ENCODE results near the gene PDSS2.

Gene PDSS2

DNA sequence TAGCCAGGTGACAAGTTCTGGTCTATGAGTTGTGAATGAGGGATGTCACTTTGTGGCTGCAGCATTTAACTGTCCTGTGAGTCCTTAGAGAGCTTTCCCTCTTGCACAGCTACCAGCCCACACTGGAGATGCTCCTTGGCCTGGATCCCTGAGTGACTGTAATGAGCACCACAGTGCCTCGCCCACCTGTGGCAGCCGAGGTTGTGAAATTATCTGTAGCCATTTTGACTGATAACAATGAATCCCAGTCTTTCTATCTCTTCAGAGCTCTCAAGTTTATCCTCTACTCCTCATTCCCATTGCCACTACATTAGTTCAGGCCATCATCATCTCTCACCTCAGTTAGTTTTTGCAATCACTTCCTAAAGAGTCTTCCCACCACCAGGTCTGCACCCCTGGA is 302.7 kb downstream of the PDSS2 start:
- TF ChIP-seq GATA2 (IDR thresholded peaks at IDR 0.05; ENCODE audit: low read depth, low read length) (no peak), GATA3 (IDR thresholded peaks at IDR 0.05; ENCODE audit: low read depth, low read length) (no peak)

DNA sequence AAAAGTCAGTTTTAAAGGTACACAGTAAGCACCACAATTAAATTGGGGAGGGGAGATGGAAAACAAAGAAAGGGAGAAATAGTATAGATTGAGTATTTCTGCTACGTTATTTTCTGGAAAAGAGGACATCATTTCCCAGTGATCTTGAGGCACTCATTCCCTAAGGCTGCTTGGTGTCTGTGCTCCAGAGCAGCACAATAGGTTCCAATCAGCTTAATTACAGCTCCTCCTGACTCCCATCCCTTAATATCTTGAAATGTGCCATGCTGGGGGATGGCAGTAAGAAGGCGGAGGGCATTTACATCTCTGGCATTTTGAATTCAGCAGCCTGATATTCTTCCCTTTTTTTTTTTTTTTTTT is 304.6 kb downstream of the PDSS2 start:
- TF ChIP-seq GATA3 (IDR thresholded peaks at IDR 0.05; ENCODE audit: low read depth, low read length) (no peak), GATA2 (IDR thresholded peaks at IDR 0.05; ENCODE audit: low read depth, low read length) (no peak)

DNA sequence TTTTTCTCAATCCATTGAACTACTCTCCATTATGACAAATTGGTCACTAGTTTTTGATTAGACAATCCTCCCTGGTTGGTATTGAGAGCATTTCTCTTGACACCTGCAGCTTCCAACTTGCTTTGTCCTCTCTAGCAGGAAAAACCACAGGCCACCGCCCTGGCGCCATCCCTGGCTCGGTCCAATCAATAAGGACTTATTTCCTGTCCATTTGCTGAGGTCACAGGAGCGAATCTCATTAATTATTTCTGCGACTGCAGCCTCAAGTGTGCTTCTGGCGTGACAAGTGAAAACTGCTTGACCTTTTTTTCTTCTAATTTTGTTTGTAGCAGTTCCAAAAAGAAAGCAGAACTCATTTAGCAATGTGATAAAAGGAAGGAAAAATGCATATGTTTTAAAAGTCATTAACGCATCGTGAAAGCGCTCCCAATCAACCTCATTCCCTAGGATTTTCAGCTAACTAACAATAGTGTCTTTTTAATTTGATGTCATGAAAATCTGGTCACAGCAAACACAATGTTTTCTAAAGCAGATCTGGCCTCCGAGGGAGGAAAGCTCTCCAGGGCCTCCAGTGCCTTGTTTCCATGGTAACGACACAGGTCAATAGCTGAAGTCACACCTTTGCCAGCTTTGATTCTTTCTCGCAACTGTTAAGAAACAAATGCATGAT is 305.1 kb downstream of the PDSS2 start:
- TF ChIP-seq GATA2 (IDR thresholded peaks at IDR 0.05; ENCODE audit: low read depth, low read length) (no peak), GATA3 (IDR thresholded peaks at IDR 0.05; ENCODE audit: low read depth, low read length) (no peak)

- TF ChIP-seq GATA3 (IDR thresholded peaks at IDR 0.05; ENCODE audit: low read depth, low read length), result no peak
- TF ChIP-seq GATA2 (IDR thresholded peaks at IDR 0.05; ENCODE audit: low read depth, low read length), result no peak
Observed at GRCh38 chr6:107152638-107153430, 306.5 kb downstream of the PDSS2 start.

- TF ChIP-seq GATA2 (IDR thresholded peaks at IDR 0.05; ENCODE audit: low read depth, low read length) (no peak), GATA3 (IDR thresholded peaks at IDR 0.05; ENCODE audit: low read depth, low read length) (no peak)
Observed at GRCh38 chr6:107144666-107145065, 314.7 kb downstream of the PDSS2 start.

DNA sequence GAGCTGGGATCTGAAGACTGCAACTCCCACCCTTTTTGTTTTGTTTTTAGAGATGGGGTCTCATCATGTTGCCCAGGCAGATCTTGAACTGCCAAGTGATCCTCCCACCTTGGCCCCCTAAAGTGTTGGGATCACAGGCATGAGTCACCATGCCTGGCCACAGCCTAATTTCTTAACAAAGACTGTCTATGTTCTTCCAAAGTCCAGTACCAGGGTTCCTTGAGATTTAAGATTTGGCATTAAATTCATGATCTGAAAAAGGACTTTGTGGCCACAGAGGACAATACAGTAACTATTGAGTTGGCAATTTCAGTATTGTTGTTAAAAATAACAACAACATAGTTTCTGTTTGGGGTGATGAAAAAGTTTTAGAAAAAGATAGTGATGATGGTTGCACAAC is 315.4 kb downstream of the PDSS2 start:
- no peak for TF ChIP-seq GATA2 (IDR thresholded peaks at IDR 0.05; ENCODE audit: low read depth, low read length)
- TF ChIP-seq GATA3 (IDR thresholded peaks at IDR 0.05; ENCODE audit: low read depth, low read length), result no peak

DNA sequence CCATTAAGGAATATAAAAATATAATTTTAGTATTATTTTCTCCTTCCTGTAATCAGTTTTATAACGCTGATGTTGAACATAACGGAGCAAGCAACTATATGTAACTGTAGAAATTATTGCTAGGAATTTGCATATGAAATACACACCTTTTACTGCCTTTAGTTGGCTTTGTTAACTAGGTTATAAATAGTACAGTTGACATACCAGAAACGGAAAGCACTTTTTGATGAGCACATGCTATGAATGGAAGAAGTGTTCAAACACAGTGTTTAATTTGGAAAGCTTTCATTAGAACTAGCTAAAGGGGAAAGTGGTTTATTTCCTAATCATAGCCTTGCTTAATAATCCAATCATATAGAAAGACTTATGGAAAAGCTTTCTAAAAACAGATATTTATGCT is 318.8 kb downstream of the PDSS2 start:
- no peak for TF ChIP-seq GATA2 (IDR thresholded peaks at IDR 0.05; ENCODE audit: low read depth, low read length)
- no peak for TF ChIP-seq GATA3 (IDR thresholded peaks at IDR 0.05; ENCODE audit: low read depth, low read length)

DNA sequence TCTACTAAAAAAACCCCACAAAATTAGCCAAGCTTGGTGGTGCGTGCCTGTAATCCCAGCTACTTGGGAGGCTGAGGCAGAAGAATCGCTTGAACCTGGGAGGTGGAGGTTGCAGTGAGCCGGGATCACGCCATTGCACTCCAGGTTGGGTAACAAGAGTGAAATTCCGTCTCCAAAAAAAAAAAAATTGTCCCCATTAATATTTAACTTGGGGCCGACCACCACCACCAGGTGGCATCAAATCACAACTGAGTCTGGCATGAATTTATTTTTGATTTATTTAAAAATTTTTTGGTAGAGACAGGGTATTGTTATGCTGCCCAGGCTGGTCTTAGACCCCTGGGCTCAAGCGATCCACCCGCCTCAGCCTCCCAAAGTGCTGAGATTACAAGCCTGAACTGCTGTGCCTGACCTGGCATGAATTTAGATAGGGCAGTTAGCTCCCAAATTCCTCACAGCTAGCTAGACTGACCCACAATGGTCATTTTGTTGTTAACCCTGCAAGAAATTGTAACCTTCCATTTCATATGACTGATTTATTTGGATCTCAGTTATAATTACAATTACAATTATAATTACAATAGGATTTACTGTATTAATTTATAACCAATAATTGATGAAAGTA is 326.9 kb downstream of the PDSS2 start:
- no peak for TF ChIP-seq GATA2 (IDR thresholded peaks at IDR 0.05; ENCODE audit: low read depth, low read length)
- TF ChIP-seq GATA3 (IDR thresholded peaks at IDR 0.05; ENCODE audit: low read depth, low read length), result no peak

DNA sequence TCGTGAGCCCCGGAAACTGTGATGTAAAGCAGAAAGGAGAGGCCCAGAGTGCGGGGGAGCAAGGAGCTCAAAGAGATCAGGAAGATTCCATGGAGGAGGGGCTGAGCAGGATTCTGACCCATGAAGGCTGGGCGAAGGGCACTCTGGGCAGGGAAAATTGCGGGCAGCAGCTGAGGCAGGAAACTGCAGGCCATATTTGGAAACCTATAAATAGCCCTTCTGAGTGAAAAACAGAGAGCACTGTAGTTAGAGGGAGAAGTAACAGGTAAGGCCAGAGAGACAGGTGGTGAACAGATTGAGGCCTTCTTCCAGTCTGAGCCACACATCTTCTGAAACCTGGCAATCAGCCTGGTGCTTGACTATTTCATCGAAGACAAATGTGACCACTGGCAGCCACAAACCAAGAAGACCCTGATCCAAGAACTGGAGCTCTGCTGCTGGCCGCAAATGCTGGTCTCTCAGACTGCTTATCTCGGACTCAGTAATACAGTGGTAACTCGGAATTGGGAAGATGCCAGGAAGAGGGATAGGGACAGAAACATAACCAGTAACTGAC is 329.9 kb downstream of the PDSS2 start:
- no peak for TF ChIP-seq GATA3 (IDR thresholded peaks at IDR 0.05; ENCODE audit: low read depth, low read length)
- TF ChIP-seq GATA2 (IDR thresholded peaks at IDR 0.05; ENCODE audit: low read depth, low read length), result no peak

DNA sequence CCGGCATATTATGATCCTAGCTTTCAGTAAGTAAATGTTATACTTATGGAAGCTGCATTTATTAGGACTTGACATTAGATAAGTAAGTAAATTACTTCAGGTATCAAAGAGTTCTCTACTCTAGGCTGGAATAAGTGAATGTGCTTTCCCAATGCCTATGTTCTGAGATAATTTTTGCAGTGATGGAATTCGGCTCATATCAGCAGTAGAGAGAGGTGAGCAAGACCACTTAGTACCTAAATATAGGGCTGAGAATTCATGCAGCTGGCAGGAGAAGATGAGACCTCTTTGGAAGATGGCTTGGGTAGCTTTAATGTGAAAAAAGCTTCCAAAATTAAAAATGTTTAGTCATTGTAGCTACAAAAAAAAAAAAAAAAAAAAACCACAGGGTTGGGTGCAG is 330.8 kb downstream of the PDSS2 start:
- TF ChIP-seq GATA2 (IDR thresholded peaks at IDR 0.05; ENCODE audit: low read depth, low read length) (no peak), GATA3 (IDR thresholded peaks at IDR 0.05; ENCODE audit: low read depth, low read length) (no peak)

DNA sequence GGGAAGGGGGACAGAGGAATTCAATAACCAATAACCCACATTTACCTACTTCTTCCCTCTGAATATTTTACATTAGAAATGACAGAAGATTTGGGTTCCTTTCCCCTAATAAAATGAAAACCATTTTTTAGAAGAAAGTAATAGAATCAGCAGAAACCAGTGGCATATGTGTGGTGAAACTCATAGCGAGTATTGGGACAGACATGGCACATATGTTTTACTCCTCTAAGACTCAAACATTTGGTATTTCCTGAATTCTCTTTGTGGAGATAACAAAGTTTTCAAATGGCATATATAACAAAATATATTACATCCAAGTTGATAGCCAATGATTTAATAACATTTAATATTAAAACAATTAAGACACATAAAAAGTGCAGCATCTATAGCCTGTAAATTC is 331.2 kb downstream of the PDSS2 start:
- TF ChIP-seq GATA3 (IDR thresholded peaks at IDR 0.05; ENCODE audit: low read depth, low read length) (no peak), GATA2 (IDR thresholded peaks at IDR 0.05; ENCODE audit: low read depth, low read length) (no peak)

DNA sequence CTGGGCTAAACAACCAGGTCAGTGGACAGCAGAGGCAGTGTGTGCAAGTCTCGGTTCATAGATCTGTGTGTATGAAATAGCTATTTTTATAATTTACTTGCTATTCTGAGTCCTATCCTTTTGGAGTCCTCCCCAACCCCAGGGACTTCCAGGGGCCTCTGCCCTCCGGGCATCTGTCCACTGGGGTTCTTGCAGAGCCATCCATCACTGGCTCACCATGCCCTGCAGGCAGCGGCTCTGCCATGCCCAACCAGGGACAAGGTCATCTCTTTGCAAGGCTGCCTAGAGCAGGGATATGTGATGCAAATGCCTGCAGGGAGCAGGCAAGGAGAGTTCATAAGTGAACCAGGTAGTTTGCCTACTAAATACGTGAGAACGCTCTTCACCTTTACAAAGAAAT is 333.6 kb downstream of the PDSS2 start:
- TF ChIP-seq GATA3 (IDR thresholded peaks at IDR 0.05; ENCODE audit: low read depth, low read length) (no peak), GATA2 (IDR thresholded peaks at IDR 0.05; ENCODE audit: low read depth, low read length) (no peak)

- TF ChIP-seq GATA2 (IDR thresholded peaks at IDR 0.05; ENCODE audit: low read depth, low read length), result no peak
- TF ChIP-seq GATA3 (IDR thresholded peaks at IDR 0.05; ENCODE audit: low read depth, low read length), result no peak
Observed at GRCh38 chr6:107124934-107125348, 334.4 kb downstream of the PDSS2 start.

DNA sequence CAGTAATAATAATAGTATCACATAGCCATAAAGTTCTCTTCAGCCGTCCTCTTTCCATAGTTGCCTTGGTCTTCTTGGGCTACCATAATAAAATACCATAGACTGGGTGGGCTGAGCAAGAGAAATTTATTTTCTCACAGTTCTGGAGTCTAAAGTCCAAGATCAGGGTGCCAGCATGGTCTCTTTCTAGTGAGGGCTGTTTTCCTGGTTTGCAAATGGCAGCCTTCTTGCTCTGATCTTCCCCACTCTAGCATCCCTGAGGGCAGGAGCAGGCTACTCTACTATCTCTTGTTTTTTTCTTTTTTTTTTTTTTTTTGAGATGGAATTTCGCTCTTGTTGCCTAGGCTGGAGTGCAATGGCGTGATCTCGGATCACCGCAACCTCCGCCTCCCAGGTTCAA is 335.9 kb downstream of the PDSS2 start:
- TF ChIP-seq GATA3 (IDR thresholded peaks at IDR 0.05; ENCODE audit: low read depth, low read length) (no peak), GATA2 (IDR thresholded peaks at IDR 0.05; ENCODE audit: low read depth, low read length) (no peak)
